SK-N-SH treated with all-trans-retinoic acid at 6 μM for 48 hours (cell line): ENCODE results near the gene CFD.

Source experiments
- ZFP30 ChIP-seq: fragments of 450-650 bp; formaldehyde crosslinking; IDR thresholded peaks from 2 replicates; pipeline ENCODE4 v1.5.0; 2022; ENCODE audit warnings: mild to moderate bottlenecking, moderate library complexity
- ZNF565 ChIP-seq: fragments of 450-650 bp; formaldehyde crosslinking; conservative IDR thresholded peaks from 2 replicates; pipeline ENCODE4 v1.5.0; 2020; ENCODE audit warnings: low read depth, mild to moderate bottlenecking, moderate library complexity
- TF ChIP-seq, protein P1 (sequence below): fragments of 250-450 bp; sonication (Bioruptor Pico); IDR thresholded peaks from 2 replicates; pipeline ENCODE4 v1.8.0; 2020; ENCODE audit warnings: mild to moderate bottlenecking, moderate library complexity, borderline replicate concordance

DNA sequence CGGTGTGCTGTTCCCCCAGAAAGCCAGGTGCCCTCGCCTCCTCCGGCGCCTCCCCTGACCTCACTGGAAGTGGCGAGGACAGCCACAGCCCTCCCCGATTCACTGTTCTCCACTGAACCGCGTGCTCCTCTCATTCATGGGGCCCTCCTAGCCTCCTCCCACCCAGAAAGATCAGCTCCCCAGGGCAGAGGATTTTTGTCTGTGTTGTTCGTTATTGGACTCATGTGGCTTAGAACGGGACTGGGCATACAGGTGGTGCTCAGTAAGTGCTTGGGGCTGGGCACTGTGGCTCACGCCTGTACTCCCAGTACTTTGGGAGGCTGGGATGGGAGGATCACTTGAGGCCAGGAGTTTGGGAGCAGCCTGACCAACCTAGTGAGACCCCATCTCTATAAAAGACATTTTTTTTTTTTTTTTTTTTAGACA is 14.9 kb upstream of the CFD start:
- TF ChIP-seq ZFP30 (CRISPR knock-in tag) (no peak), ZNF565 (CRISPR knock-in tag) (no peak)
- TF ChIP-seq, protein P1, sequence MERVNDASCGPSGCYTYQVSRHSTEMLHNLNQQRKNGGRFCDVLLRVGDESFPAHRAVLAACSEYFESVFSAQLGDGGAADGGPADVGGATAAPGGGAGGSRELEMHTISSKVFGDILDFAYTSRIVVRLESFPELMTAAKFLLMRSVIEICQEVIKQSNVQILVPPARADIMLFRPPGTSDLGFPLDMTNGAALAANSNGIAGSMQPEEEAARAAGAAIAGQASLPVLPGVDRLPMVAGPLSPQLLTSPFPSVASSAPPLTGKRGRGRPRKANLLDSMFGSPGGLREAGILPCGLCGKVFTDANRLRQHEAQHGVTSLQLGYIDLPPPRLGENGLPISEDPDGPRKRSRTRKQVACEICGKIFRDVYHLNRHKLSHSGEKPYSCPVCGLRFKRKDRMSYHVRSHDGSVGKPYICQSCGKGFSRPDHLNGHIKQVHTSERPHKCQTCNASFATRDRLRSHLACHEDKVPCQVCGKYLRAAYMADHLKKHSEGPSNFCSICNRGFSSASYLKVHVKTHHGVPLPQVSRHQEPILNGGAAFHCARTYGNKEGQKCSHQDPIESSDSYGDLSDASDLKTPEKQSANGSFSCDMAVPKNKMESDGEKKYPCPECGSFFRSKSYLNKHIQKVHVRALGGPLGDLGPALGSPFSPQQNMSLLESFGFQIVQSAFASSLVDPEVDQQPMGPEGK (CRISPR knock-in tag): no peak
